ENCODE measurements around the gene LPCAT1. TPM values are rescaled to one million over a fixed set of nuclear protein-coding genes. Genes with fewer than 3 reads are reported as not detected.

Gene LPCAT1
- total RNA-seq, 1 donor from 2014 or later: 25.3 TPM

- FAIRE-seq: no peak
Observed at GRCh38 chr5:1439388-1440097, 84.2 kb downstream of the LPCAT1 start.

GRCh38 chr5:1438871-1439270, 84.9 kb downstream of the LPCAT1 start:
- Histone ChIP-seq H3K27me3 (ENCODE audit: control insufficient read depth, insufficient read depth, low read length) (peaks cover 3% of the 10 kb centered on the region), H3K36me3 (ENCODE audit: control insufficient read depth, insufficient read depth, low read length) (no peaks in the 10 kb centered on the region), H3K4me3 (ENCODE audit: low read depth, low read length) (no peak overlapping the region)
- TF ChIP-seq CTCF (IDR thresholded peaks at IDR 0.05; ENCODE audit: insufficient read depth, low read length, severe bottlenecking): no peak
- DNase-seq (ENCODE audit: low read depth): no peak
- no peak for FAIRE-seq

More at GRCh38 chr5:1439388-1440097, 84.2 kb downstream of the LPCAT1 start:
- no peak for TF ChIP-seq CTCF (IDR thresholded peaks at IDR 0.05; ENCODE audit: insufficient read depth, low read length, severe bottlenecking)
- H3K27me3 ChIP-seq (ENCODE audit: control insufficient read depth, insufficient read depth, low read length): peaks cover 9% of the 10 kb centered on the region
- H3K36me3 ChIP-seq (ENCODE audit: control insufficient read depth, insufficient read depth, low read length): no peaks in the 10 kb centered on the region
- no peak for DNase-seq (ENCODE audit: low read depth)
- no peak overlapping the region for H3K4me3 ChIP-seq (ENCODE audit: low read depth, low read length)

GRCh38 chr5:1437876-1438559, 85.7 kb downstream of the LPCAT1 start:
- Histone ChIP-seq H3K27me3 (ENCODE audit: control insufficient read depth, insufficient read depth, low read length) (no peaks in the 10 kb centered on the region), H3K36me3 (ENCODE audit: control insufficient read depth, insufficient read depth, low read length) (no peaks in the 10 kb centered on the region), H3K4me3 (ENCODE audit: low read depth, low read length) (no peak overlapping the region)
- no peak for DNase-seq (ENCODE audit: low read depth)
- peak; percentile 75 for FAIRE-seq
- no peak for TF ChIP-seq CTCF (IDR thresholded peaks at IDR 0.05; ENCODE audit: insufficient read depth, low read length, severe bottlenecking)

- no peak overlapping the region for H3K4me3 ChIP-seq (ENCODE audit: low read depth, low read length)
- DNase-seq (ENCODE audit: low read depth) (peak; percentile 41), FAIRE-seq (no peak)
- H3K36me3 ChIP-seq (ENCODE audit: control insufficient read depth, insufficient read depth, low read length): no peaks in the 10 kb centered on the region
- no peak for TF ChIP-seq CTCF (IDR thresholded peaks at IDR 0.05; ENCODE audit: insufficient read depth, low read length, severe bottlenecking)
- no peaks in the 10 kb centered on the region for H3K27me3 ChIP-seq (ENCODE audit: control insufficient read depth, insufficient read depth, low read length)
Observed at GRCh38 chr5:1437226-1437829, 86.4 kb downstream of the LPCAT1 start.

GRCh38 chr5:1436681-1437080, 87.1 kb downstream of the LPCAT1 start:
- no peak for DNase-seq (ENCODE audit: low read depth)
- Histone ChIP-seq H3K27me3 (ENCODE audit: control insufficient read depth, insufficient read depth, low read length) (no peaks in the 10 kb centered on the region), H3K4me3 (ENCODE audit: low read depth, low read length) (no peak overlapping the region), H3K36me3 (ENCODE audit: control insufficient read depth, insufficient read depth, low read length) (no peaks in the 10 kb centered on the region)
- FAIRE-seq: no peak
- no peak for TF ChIP-seq CTCF (IDR thresholded peaks at IDR 0.05; ENCODE audit: insufficient read depth, low read length, severe bottlenecking)

Measured in bronchial epithelial cell (primary cell).